Measurements from ENCODE around the gene GSDME.

GSDME gene

GRCh38 chr7:24731313-24731712 is 26.0 kb downstream of the GSDME start:
- H3K4me1 ChIP-seq (ENCODE audit: control insufficient read depth, insufficient read depth, low read length): peaks cover 3% of the 10 kb centered on the region
- H3K27me3 ChIP-seq (ENCODE audit: control insufficient read depth in 1 of 2, insufficient read depth in 2 of 2, low read length in 2 of 2): no peaks in the 10 kb centered on the region
- H3K27ac ChIP-seq (ENCODE audit: low read length): no peak overlapping the region
- H3K9ac ChIP-seq (ENCODE audit: low read length in 2 of 2): no peak overlapping the region
- H3K36me3 ChIP-seq (ENCODE audit: control insufficient read depth in 2 of 2, insufficient read depth in 2 of 2, low read length in 2 of 2): no peaks in the 10 kb centered on the region
- H3K4me3 ChIP-seq (ENCODE audit: low read length in 2 of 2): no peak overlapping the region
- H3K9me3 ChIP-seq (ENCODE audit: control insufficient read depth in 2 of 2, low read length in 2 of 2): no peaks in the 10 kb centered on the region

DNA sequence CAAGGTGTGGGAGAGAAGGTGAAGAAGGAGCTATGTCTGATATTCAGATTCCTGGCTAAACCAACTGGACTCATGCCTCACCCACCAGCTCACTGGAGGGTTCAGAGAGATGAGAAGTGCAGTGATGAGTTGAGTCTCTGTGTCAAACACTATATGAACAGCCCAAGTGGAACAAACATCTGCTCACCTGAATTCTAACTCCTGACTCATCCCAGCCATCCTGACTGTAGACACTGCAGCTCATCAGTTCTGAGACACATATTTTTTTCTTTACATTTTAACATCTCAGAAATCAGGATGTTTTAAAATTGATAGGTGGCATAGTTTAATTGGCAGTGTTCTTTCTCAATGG is 27.3 kb downstream of the GSDME start:
- H3K36me3 ChIP-seq (ENCODE audit: control insufficient read depth in 2 of 2, insufficient read depth in 2 of 2, low read length in 2 of 2): no peaks in the 10 kb centered on the region
- no peaks in the 10 kb centered on the region for H3K9me3 ChIP-seq (ENCODE audit: control insufficient read depth in 2 of 2, low read length in 2 of 2)
- H3K27ac ChIP-seq (ENCODE audit: low read length): no peak overlapping the region
- H3K4me3 ChIP-seq (ENCODE audit: low read length in 2 of 2): no peak overlapping the region
- no peak overlapping the region for H3K9ac ChIP-seq (ENCODE audit: low read length in 2 of 2)
- H3K4me1 ChIP-seq (ENCODE audit: control insufficient read depth, insufficient read depth, low read length): peaks cover 3% of the 10 kb centered on the region
- no peaks in the 10 kb centered on the region for H3K27me3 ChIP-seq (ENCODE audit: control insufficient read depth in 1 of 2, insufficient read depth in 2 of 2, low read length in 2 of 2)

DNA sequence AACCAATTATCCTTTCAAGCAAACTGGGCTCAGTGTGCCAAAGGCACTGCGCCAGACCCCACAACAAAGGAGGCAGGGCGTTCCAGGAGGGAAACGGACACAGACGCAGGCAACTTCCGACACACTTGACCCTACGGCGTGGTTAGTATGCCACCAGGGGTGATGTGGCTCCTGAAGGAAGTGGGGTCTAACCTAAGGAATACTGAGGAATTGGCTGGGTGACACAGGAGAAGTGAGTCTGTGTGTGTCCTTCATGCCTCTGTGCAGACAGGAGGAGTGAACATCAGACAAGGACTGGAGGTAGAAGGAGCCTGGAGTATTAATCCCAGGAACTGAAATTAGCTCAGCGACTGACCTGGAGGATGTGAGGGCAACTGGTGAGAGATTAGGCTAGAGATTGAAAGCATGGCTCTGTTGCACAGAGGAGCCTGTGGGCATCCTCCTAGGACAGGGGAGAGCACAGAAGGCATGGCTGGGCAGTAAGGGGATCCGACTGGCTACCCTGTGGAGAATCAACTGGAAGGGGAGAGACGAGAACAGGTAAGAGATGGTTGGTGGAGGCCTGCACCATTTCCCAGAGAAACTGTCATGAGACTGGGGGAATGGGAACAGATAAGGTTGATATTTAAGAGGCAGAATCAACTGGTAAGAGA is 27.8 kb downstream of the GSDME start:
- H3K36me3 ChIP-seq (ENCODE audit: control insufficient read depth in 2 of 2, insufficient read depth in 2 of 2, low read length in 2 of 2): no peaks in the 10 kb centered on the region
- no peak overlapping the region for H3K27ac ChIP-seq (ENCODE audit: low read length)
- no peak overlapping the region for H3K9ac ChIP-seq (ENCODE audit: low read length in 2 of 2)
- no peaks in the 10 kb centered on the region for H3K9me3 ChIP-seq (ENCODE audit: control insufficient read depth in 2 of 2, low read length in 2 of 2)
- no peak overlapping the region for H3K4me3 ChIP-seq (ENCODE audit: low read length in 2 of 2)
- peaks cover 3% of the 10 kb centered on the region for H3K4me1 ChIP-seq (ENCODE audit: control insufficient read depth, insufficient read depth, low read length)
- H3K27me3 ChIP-seq (ENCODE audit: control insufficient read depth in 1 of 2, insufficient read depth in 2 of 2, low read length in 2 of 2): no peaks in the 10 kb centered on the region

DNA sequence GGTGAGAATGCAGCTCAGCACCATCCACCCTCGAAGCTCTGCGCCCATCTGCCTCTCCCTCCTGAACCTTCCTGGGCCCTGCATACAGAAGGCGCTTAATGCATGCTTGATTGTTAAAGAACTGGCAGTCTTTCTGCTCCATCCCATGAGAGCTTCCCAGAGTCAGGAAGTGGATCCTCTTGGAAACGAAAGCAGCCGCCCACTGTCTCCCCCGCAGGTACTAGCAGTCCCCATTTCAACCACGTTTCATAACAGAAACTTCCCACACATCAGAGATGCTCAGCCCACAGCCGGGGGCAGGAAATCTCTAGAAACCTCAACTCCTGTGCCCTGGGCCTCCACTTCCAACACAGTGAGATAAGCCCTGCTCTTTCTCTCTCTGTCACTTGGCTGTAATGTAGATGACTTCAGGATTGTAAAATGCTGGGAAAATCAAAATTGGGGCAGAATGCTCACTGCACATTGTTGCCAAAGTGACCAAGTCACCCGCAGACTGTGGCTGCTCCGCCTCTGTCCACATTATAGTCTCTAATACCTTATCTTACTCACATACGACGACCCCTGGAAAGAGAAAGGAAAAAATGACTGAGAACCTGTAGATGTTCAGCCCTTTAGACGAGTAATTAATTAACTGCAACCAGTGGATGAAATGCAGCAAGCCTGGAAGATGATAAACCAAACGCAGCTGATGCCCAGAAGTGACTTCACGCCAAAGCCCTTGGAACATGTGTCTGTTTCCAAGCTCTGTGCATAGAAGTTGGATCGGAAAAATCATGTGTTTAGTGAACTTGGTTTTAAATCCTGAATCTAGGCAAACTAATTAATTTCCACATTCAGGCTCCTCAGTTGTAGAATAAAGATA is 28.5 kb downstream of the GSDME start:
- H3K4me3 ChIP-seq (ENCODE audit: low read length in 2 of 2): no peak overlapping the region
- no peak overlapping the region for H3K27ac ChIP-seq (ENCODE audit: low read length)

DNA sequence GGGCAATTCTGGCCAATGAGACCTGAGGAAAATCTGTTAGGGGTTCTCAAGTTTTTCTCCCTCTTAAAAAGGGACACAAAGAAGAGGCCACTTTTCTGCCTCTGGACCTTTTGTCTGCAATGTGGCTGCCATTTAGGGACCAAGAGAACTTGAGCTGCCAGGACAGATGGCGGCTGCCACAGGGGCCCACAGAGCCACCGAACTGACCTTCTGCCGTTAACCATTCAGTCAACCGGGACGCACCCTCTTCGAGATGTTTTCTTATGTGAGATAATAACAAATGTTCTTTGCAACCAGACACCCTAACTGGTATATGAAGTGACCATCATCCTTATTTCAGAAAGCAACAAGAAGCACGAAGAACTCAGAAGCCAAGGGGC is 29.2 kb downstream of the GSDME start:
- no peaks in the 10 kb centered on the region for H3K36me3 ChIP-seq (ENCODE audit: control insufficient read depth in 2 of 2, insufficient read depth in 2 of 2, low read length in 2 of 2)
- H3K4me1 ChIP-seq (ENCODE audit: control insufficient read depth, insufficient read depth, low read length): peaks cover 3% of the 10 kb centered on the region
- no peak overlapping the region for H3K27ac ChIP-seq (ENCODE audit: low read length)
- H3K27me3 ChIP-seq (ENCODE audit: control insufficient read depth in 1 of 2, insufficient read depth in 2 of 2, low read length in 2 of 2): no peaks in the 10 kb centered on the region
- no peak overlapping the region for H3K9ac ChIP-seq (ENCODE audit: low read length in 2 of 2)
- H3K9me3 ChIP-seq (ENCODE audit: control insufficient read depth in 2 of 2, low read length in 2 of 2): no peaks in the 10 kb centered on the region
- H3K4me3 ChIP-seq (ENCODE audit: low read length in 2 of 2): no peak overlapping the region

More for the DNA sequence above, 28.5 kb downstream of the GSDME start:
- H3K27me3 ChIP-seq (ENCODE audit: control insufficient read depth in 1 of 2, insufficient read depth in 2 of 2, low read length in 2 of 2): no peaks in the 10 kb centered on the region
- H3K9me3 ChIP-seq (ENCODE audit: control insufficient read depth in 2 of 2, low read length in 2 of 2): no peaks in the 10 kb centered on the region
- H3K36me3 ChIP-seq (ENCODE audit: control insufficient read depth in 2 of 2, insufficient read depth in 2 of 2, low read length in 2 of 2): no peaks in the 10 kb centered on the region
- peaks cover 3% of the 10 kb centered on the region for H3K4me1 ChIP-seq (ENCODE audit: control insufficient read depth, insufficient read depth, low read length)
- no peak overlapping the region for H3K9ac ChIP-seq (ENCODE audit: low read length in 2 of 2)

- Histone ChIP-seq H3K9me3 (ENCODE audit: control insufficient read depth in 2 of 2, low read length in 2 of 2) (no peaks in the 10 kb centered on the region), H3K4me1 (ENCODE audit: control insufficient read depth, insufficient read depth, low read length) (peaks cover 3% of the 10 kb centered on the region), H3K27me3 (ENCODE audit: control insufficient read depth in 1 of 2, insufficient read depth in 2 of 2, low read length in 2 of 2) (no peaks in the 10 kb centered on the region), H3K9ac (ENCODE audit: low read length in 2 of 2) (no peak overlapping the region), H3K4me3 (ENCODE audit: low read length in 2 of 2) (no peak overlapping the region), H3K27ac (ENCODE audit: low read length) (no peak overlapping the region), H3K36me3 (ENCODE audit: control insufficient read depth in 2 of 2, insufficient read depth in 2 of 2, low read length in 2 of 2) (no peaks in the 10 kb centered on the region)
These were observed 29.8 kb downstream of the GSDME start for GRCh38 chr7:24727154-24728120.

DNA sequence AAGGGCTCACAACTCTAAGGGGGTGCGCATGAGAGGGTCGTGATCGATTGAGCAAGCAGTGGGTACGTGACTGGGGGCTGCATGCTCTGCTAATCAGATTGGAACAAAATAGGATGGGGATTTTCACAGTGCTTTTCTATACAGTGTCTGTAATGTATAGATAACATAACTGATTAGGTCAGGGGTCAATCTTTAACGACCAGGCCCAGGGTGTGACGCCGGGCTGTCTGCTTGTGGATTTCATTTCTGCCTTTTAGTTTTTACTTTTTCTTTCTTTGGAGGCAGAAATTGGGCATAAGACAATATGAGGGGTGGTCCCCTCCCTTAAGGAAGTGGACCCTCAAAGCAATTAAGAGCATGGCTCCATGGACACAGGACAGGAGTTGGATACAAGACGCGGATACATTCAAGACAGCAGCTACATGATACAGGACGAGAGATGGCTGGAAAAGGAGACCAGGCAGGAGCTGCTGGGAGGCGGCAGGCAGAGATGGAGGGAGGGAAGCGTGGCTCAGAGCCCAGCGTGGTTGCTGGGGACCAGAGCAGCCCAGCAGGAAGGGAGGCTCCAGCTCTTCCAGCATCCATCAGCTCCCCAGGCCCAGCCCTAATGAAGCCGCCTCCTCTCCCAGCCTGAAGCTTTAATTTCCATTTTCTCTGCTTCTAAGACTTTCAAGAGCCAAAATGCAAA is 31.6 kb downstream of the GSDME start:
- peaks cover 3% of the 10 kb centered on the region for H3K4me1 ChIP-seq (ENCODE audit: control insufficient read depth, insufficient read depth, low read length)
- no peak overlapping the region for H3K27ac ChIP-seq (ENCODE audit: low read length)
- no peaks in the 10 kb centered on the region for H3K9me3 ChIP-seq (ENCODE audit: control insufficient read depth in 2 of 2, low read length in 2 of 2)
- H3K27me3 ChIP-seq (ENCODE audit: control insufficient read depth in 1 of 2, insufficient read depth in 2 of 2, low read length in 2 of 2): no peaks in the 10 kb centered on the region
- H3K4me3 ChIP-seq (ENCODE audit: low read length in 2 of 2): no peak overlapping the region
- no peak overlapping the region for H3K9ac ChIP-seq (ENCODE audit: low read length in 2 of 2)
- no peaks in the 10 kb centered on the region for H3K36me3 ChIP-seq (ENCODE audit: control insufficient read depth in 2 of 2, insufficient read depth in 2 of 2, low read length in 2 of 2)

GRCh38 chr7:24724451-24725190 is 32.6 kb downstream of the GSDME start:
- Histone ChIP-seq H3K27me3 (ENCODE audit: control insufficient read depth in 1 of 2, insufficient read depth in 2 of 2, low read length in 2 of 2) (no peaks in the 10 kb centered on the region), H3K4me1 (ENCODE audit: control insufficient read depth, insufficient read depth, low read length) (peaks cover 3% of the 10 kb centered on the region), H3K9ac (ENCODE audit: low read length in 2 of 2) (no peak overlapping the region), H3K36me3 (ENCODE audit: control insufficient read depth in 2 of 2, insufficient read depth in 2 of 2, low read length in 2 of 2) (no peaks in the 10 kb centered on the region), H3K9me3 (ENCODE audit: control insufficient read depth in 2 of 2, low read length in 2 of 2) (no peaks in the 10 kb centered on the region), H3K4me3 (ENCODE audit: low read length in 2 of 2) (no peak overlapping the region), H3K27ac (ENCODE audit: low read length) (no peak overlapping the region)

GRCh38 chr7:24723178-24723530 is 34.1 kb downstream of the GSDME start:
- Histone ChIP-seq H3K4me3 (ENCODE audit: low read length in 2 of 2) (no peak overlapping the region), H3K27me3 (ENCODE audit: control insufficient read depth in 1 of 2, insufficient read depth in 2 of 2, low read length in 2 of 2) (no peaks in the 10 kb centered on the region), H3K9ac (ENCODE audit: low read length in 2 of 2) (no peak overlapping the region), H3K9me3 (ENCODE audit: control insufficient read depth in 2 of 2, low read length in 2 of 2) (no peaks in the 10 kb centered on the region), H3K36me3 (ENCODE audit: control insufficient read depth in 2 of 2, insufficient read depth in 2 of 2, low read length in 2 of 2) (no peaks in the 10 kb centered on the region), H3K27ac (ENCODE audit: low read length) (no peak overlapping the region), H3K4me1 (ENCODE audit: control insufficient read depth, insufficient read depth, low read length) (no peaks in the 10 kb centered on the region)
